GM18517 (cell line): ENCODE data around the gene EPHB2.
"Not testable (repeated sequence)": the region's sequence is repeated elsewhere in the genome, so short reads cannot be mapped to it uniquely, and the experiment has no call there.

Experiments used
- ATAC-seq: cut with Tn5 transposase; IDR thresholded peaks from one replicate; pipeline ENCODE4 v1.9.1; 2021; ENCODE audit warnings: mild to moderate bottlenecking, moderate library complexity; ENCODE audit not compliant: unreplicated experiment

EPHB2 gene

DNA sequence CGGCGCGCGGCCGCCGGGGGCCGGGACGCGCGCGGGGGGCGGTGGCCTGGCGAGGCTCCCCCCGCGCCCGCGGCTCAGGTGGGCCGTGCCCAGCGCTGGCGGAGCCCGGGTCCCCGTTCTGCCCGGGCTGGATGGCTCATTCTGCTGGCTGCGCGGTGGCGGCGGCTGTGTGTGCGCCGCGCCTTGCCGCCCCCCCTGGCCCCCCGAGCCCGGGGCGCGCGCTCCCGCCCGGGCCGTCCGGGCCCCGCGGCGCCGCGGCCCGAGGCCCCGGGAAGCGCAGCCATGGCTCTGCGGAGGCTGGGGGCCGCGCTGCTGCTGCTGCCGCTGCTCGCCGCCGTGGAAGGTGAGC is at the start of gene EPHB2:
Gene EPHB2, plus strand, starts transcription at position 139 of the 349 bp plus-strand sequence. Its CDS starts 144 bp downstream, at position 283.
- ATAC-seq = no peak

DNA sequence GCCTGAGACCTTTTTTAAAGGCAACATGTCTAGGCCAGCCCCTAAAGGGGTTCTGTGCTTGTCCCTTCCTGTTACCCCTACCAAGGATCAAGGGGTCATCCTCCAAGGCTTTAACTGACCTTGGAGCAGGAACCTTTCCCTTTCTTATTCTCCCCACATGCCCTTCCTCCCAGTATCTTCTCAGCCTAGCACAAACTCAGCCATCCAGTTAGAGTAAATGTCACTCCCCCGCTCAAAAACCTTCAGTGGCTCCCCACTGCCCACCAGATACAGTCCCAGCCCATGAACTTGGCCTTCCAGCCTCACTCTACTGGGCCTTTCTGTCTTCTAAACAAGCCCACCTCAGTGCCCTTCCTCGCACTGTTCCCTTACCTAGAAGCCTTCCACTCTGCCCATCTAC is 48.8 kb upstream of the EPHB2 start:
- no peak for ATAC-seq

DNA sequence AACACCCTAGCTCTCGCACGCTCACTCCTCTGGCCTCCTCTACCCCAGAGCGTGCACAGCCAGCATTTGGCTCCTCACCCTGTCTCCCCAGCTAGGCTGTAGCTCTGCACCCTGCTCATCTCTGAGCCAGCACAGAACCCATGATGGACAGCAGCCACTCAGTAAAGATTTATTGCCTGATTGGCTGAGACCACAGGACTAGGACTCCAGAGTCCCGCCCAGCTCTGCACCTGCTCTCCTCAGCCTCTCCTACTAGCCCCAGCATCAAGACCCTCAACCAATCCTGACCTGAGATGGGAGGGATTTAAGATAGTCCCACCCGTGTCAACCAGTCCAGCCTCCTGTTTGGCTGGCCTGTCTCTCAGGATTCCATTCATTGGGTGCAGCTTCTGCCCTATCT is 48.3 kb upstream of the EPHB2 start:
- no peak for ATAC-seq

GRCh38 chr1:22662986-22663408 is 47.6 kb upstream of the EPHB2 start:
- ATAC-seq = no peak

GRCh38 chr1:22665752-22666151 is 44.9 kb upstream of the EPHB2 start:
- ATAC-seq = no peak

DNA sequence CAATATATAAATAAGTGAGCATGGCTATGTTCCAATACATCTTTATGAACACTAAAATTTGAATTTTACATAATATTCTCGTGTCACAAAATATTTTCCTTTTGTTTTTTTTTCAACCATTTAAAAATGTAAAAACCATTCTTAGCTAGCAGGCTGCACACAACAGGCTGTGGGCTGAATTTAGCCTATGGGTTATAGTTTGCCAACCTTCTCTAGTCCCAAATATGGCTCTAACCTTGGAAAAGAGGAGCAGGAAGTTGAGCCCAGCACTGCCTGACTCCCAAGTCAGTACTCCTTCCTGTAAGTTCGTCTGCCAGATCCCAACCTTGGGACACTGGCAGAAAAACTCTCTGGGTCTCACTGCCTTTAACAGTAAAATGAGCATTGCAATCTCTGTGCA is 44.2 kb upstream of the EPHB2 start:
- no peak for ATAC-seq

GRCh38 chr1:22668840-22669239 is 41.8 kb upstream of the EPHB2 start:
- not testable (repeated sequence) for ATAC-seq

DNA sequence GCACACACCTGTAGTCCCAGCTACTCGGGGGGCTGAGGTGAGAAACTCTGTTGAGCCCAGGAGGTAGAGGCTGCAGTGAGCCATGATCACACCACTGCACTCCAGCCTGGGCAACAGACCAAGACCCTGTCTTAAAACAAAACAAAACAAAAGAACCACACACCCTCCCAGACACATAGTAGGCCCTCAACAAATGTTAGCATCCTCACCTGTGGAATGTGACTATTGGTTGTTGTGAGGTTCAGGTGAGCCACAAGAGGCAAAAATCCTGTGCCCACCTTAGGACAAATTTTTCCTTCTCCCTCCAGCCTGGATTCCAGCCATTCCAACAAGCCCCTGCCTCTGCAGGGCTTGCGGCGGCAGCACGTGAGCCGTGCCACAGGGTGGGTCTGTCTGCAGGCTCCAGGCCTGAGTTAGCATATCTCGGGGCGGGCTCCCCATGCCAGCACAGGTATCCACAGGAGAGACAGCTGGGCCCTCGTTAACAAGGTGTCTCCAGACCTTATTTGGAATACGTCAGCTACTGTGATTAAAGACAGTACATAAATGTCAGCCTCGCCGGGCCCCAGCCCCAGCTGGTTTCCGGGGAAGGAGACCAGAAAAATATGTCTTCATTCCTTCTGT is 40.2 kb upstream of the EPHB2 start:
- no peak for ATAC-seq

DNA sequence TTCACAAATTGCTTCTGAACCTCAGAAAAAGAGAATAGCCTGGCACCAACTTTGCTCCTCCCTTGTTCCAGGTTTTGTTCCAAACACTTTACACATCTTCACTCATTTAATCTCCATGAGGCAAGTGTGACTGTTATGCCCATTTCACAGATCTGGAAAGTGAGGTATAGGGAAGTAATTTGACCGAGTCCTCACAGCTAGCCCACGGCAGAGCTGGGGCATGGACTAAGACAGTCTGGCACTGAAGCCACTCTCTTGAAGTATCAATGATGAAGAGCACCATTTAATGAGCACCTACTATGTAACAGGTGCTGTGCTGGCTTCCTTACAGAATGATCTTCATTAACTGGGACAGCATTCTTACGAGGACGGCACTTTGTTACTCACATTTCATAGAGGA is 38.6 kb upstream of the EPHB2 start:
- no peak for ATAC-seq

DNA sequence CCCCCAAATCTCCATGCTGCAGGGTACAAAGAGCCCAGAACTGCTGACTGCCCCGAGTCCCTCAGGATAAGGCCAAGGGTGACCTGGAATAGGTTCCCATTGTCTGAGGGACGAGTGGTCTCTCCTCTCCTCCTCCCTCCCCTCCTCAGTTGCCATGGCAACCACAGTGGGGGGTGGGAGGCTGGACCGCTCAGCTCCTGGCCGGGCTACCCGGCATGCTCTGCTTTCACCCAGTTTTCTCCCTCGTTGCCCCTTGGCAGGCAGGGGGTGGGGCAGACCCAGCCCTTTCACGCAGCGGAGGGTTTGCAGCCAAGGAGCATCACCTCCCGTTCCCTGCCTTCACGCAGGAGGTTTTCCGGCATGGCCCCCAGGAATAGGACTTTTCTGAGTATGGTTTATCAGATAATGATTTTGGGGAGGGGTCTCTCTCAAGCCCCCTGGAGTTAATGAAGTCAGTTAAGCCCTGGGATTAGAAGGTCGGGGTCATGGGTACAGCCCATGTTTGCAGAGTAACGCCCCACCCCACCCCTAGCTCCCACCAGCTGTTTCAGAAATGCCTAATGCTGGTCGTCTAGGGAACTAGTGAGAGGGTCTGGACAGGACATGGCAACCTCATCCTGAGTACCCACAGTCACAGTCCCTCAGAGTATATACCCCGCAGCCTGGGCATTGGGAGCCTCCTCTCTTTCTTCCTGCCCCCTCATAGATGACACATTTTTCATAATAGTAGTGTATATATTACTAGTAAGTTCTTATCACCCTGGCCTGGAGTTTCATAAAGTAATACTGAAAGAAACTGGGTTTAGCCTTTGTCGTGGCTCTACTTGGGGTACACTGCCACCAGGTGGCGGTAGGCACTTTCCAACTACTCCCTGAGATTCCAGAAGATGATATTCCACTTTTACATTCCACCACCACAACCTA is 36.9 kb upstream of the EPHB2 start:
- ATAC-seq = no peak

GRCh38 chr1:22674410-22674749 is 36.3 kb upstream of the EPHB2 start:
- no peak for ATAC-seq

GRCh38 chr1:22676151-22676550 is 34.5 kb upstream of the EPHB2 start:
- not testable (repeated sequence) for ATAC-seq

GRCh38 chr1:22676916-22677583 is 33.6 kb upstream of the EPHB2 start:
- ATAC-seq = no peak

- ATAC-seq = no peak
These were observed 32.4 kb upstream of the EPHB2 start for GRCh38 chr1:22677931-22678896.

DNA sequence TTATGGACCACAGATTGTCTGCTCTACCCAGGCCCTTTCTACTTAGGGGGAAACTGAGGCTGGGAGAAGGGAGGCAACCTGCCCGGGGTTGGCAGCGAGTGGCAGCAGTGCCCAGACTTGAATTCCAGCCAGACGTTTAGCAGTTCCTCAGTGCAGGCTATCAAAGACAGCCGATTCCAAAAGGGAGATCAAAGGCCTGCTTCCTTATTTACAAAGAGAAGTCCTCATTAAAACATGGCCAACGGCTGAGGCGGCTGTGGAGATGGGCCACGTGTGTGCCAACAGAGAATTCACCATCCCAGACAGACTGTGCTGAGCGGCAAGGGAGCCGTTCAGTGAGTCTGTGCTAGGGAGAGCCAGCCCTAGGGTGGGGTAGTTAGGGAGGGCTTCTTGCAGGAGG is 29.9 kb upstream of the EPHB2 start:
- no peak for ATAC-seq

- no peak for ATAC-seq
These were observed 28.9 kb upstream of the EPHB2 start for GRCh38 chr1:22681556-22682276.

GRCh38 chr1:22683547-22683946 is 27.1 kb upstream of the EPHB2 start:
- ATAC-seq = no peak

DNA sequence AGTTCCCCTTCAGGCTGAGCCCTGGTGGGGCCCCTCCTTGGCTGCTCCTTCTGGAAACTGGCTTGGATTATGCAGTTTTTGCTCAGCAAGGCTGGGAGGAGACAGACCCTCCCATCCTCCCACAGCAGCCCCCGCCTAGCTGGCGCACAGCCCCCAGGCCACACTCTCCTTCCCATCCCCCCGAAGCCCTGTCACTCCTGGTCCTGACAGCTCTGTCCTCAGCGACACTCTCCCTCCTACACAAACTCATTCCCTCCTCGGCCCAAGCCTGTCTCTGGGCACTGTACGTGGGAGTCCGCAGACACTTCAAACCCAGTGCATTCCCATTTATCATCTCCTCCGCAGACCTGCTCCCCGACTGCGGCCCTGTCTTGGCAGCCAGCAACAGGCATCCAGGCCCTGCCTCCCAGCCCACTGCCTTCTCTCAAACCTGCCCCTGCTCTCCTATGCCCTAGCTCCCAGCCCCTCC is 25.0 kb upstream of the EPHB2 start:
- no peak for ATAC-seq

GRCh38 chr1:22687191-22687590 is 23.4 kb upstream of the EPHB2 start:
- ATAC-seq = no peak

DNA sequence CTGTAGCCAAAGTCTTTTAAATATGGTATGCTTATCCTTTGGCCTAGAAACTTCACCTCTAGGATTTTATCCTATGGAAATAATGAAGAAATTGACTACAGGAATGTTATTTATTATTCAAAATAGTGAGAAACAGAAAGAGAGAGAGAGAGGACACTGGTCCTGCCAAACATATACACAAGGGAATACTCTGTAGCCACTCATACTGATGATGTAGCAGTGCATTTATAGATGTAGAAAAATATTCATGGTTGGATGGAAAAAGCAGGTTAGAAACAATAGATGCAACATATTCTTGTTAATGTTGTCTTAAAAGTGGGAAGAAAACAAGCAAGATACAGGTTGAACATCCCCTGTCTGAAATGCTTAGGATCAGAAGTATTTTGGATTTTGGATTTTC is 22.2 kb upstream of the EPHB2 start:
- ATAC-seq = no peak
